ENCODE results near the gene UBE2H.

DNA sequence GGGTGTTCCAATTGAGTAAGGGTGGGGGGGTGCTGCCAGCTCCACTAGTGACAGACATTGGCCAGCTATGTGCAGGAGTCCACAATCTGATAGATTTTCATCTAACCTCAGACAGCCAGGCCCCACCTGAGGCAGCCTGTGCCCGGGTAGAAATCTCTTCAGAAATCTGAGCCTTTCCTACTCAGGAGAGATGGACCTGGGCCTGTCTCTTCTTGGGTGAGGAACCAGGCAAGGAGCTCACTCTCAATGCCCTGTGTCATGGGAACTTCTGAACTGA lies 86.9 kb downstream of the UBE2H start:
- TF ChIP-seq, protein P1, sequence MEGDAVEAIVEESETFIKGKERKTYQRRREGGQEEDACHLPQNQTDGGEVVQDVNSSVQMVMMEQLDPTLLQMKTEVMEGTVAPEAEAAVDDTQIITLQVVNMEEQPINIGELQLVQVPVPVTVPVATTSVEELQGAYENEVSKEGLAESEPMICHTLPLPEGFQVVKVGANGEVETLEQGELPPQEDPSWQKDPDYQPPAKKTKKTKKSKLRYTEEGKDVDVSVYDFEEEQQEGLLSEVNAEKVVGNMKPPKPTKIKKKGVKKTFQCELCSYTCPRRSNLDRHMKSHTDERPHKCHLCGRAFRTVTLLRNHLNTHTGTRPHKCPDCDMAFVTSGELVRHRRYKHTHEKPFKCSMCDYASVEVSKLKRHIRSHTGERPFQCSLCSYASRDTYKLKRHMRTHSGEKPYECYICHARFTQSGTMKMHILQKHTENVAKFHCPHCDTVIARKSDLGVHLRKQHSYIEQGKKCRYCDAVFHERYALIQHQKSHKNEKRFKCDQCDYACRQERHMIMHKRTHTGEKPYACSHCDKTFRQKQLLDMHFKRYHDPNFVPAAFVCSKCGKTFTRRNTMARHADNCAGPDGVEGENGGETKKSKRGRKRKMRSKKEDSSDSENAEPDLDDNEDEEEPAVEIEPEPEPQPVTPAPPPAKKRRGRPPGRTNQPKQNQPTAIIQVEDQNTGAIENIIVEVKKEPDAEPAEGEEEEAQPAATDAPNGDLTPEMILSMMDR (IDR thresholded peaks at IDR 0.05) = no peak
- no peak for TF ChIP-seq POLR2A (IDR thresholded peaks at IDR 0.05)

All from body of pancreas (tissue), 4 donors.